Measurements from ENCODE around the gene IFT20.

DNA sequence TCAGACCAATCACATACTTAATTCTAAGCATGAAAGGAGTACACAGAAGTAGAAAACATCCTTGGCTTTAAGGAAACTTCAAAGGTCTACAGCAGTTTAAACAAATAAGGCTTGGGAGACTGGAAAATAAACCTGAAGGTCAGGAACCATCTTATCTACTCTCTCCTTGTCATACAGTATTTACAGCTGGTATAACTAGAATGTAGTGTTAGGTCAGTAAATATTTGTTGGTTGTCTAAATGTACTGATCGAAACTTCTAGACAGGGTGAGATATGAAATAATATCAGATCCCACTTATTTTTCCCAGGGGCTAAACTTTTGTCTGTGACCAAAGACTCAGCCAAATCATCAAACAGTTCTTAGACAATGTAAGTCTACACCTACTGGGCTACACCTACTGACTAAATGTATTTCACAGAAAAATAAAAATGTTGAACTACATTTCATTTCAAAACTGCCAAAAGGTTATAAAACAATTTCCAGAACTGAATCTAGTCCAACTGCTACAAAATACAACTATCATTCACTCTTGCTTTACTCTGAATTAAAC lies 43.4 kb downstream of the IFT20 start:
- TF ChIP-seq KAT8 (IDR thresholded peaks at IDR 0.05; ENCODE audit: low read depth) (no peak), EP300 (IDR thresholded peaks at IDR 0.05; ENCODE audit: low read length) (no peak), NR3C1 (CRISPR knock-in tag; IDR thresholded peaks at IDR 0.05) (no peak), RB1 (IDR thresholded peaks at IDR 0.05; ENCODE audit: low read depth) (no peak), KLF13 (tag; IDR thresholded peaks at IDR 0.05; ENCODE audit: borderline replicate concordance, low read depth) (no peak), POLR2A (conservative IDR thresholded peaks at IDR 0.05) (no peak)
- TF ChIP-seq, protein P1, sequence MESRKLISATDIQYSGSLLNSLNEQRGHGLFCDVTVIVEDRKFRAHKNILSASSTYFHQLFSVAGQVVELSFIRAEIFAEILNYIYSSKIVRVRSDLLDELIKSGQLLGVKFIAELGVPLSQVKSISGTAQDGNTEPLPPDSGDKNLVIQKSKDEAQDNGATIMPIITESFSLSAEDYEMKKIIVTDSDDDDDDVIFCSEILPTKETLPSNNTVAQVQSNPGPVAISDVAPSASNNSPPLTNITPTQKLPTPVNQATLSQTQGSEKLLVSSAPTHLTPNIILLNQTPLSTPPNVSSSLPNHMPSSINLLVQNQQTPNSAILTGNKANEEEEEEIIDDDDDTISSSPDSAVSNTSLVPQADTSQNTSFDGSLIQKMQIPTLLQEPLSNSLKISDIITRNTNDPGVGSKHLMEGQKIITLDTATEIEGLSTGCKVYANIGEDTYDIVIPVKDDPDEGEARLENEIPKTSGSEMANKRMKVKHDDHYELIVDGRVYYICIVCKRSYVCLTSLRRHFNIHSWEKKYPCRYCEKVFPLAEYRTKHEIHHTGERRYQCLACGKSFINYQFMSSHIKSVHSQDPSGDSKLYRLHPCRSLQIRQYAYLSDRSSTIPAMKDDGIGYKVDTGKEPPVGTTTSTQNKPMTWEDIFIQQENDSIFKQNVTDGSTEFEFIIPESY (CRISPR knock-in tag; IDR thresholded peaks at IDR 0.05), result no peak
- TF ChIP-seq, protein P2, sequence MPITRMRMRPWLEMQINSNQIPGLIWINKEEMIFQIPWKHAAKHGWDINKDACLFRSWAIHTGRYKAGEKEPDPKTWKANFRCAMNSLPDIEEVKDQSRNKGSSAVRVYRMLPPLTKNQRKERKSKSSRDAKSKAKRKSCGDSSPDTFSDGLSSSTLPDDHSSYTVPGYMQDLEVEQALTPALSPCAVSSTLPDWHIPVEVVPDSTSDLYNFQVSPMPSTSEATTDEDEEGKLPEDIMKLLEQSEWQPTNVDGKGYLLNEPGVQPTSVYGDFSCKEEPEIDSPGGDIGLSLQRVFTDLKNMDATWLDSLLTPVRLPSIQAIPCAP (CRISPR knock-in tag; IDR thresholded peaks at IDR 0.05; ENCODE audit: borderline replicate concordance), result no peak
- TF ChIP-seq, protein P3, sequence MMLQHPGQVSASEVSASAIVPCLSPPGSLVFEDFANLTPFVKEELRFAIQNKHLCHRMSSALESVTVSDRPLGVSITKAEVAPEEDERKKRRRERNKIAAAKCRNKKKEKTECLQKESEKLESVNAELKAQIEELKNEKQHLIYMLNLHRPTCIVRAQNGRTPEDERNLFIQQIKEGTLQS (IDR thresholded peaks at IDR 0.05), result no peak
- TF ChIP-seq, protein P3 (CRISPR knock-in tag; conservative IDR thresholded peaks at IDR 0.05), result no peak
- TF ChIP-seq, protein P4, sequence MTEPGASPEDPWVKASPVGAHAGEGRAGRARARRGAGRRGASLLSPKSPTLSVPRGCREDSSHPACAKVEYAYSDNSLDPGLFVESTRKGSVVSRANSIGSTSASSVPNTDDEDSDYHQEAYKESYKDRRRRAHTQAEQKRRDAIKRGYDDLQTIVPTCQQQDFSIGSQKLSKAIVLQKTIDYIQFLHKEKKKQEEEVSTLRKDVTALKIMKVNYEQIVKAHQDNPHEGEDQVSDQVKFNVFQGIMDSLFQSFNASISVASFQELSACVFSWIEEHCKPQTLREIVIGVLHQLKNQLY (CRISPR knock-in tag; conservative IDR thresholded peaks at IDR 0.05), result no peak
- TF ChIP-seq, protein P5, sequence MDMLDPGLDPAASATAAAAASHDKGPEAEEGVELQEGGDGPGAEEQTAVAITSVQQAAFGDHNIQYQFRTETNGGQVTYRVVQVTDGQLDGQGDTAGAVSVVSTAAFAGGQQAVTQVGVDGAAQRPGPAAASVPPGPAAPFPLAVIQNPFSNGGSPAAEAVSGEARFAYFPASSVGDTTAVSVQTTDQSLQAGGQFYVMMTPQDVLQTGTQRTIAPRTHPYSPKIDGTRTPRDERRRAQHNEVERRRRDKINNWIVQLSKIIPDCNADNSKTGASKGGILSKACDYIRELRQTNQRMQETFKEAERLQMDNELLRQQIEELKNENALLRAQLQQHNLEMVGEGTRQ (CRISPR knock-in tag; IDR thresholded peaks at IDR 0.05), result no peak

Data from K562 (cell line).